Lower leg skin (tissue), 4 donors: ENCODE measurements around the gene TOX2. TPM values are rescaled to one million over a fixed set of nuclear protein-coding genes. Genes with fewer than 3 reads are reported as not detected.

ENCODE experiments used
- DNase-seq, 2 donors: peaks; one replicate each; pipeline ENCODE4 v3.0.0-alpha.2; 2019; ENCODE audit warnings: low spot score in 2 of 2
- H3K4me3 ChIP-seq: fragments of 200-600 bp; sonication (generic); 2 replicates; pipeline ENCODE4 v1.5.1; 2017; ENCODE audit warnings: mild to moderate bottlenecking, low read depth; ENCODE audit not compliant: poor library complexity, severe bottlenecking
- POLR2A ChIP-seq, 2 donors: fragments of 450-650 bp; IDR thresholded peaks; one replicate each; pipeline ENCODE4 v1.6.1; 2016 to 2017; ENCODE audit warnings: antibody characterized with exemption in 2 of 2, mild to moderate bottlenecking in 1 of 2, moderate library complexity in 1 of 2
- WGBS, 2 donors: methylation state at CpG; one replicate each; pipeline ENCODE4 v1.1.5; 2018; 5-methylcytosine and 5-hydroxymethylcytosine counted together
- intact Hi-C: fragments of 100-400 bp; cut with DNase I; formaldehyde crosslinking; loops from one replicate; pipeline ENCODE4 v1.15.0; 2023; ENCODE audit warnings: low total_unique reads
- total RNA-seq, 4 donors: library from RNA; depleted of rRNA; stranded (reverse); fragments of >200 nt; gene quantifications; one replicate each; pipeline ENCODE4 v1.1.0, GENCODE V29; 2016
- TF ChIP-seq, protein P1 (sequence below), 3 donors: fragments of 450-650 bp; IDR thresholded peaks; one replicate each; pipeline ENCODE4 v1.5.1; 2016; ENCODE audit warnings: antibody characterized with exemption in 3 of 3, mild to moderate bottlenecking in 3 of 3, moderate library complexity in 2 of 3

TOX2 gene
- total RNA-seq, 4 donors from 2014 or later = 1.8 to 5.2 (median 1.9) TPM

- H3K4me3 ChIP-seq = no peak overlapping the region
- WGBS, 2 donors = 60 to 63% methylated on average over 4 to 5 of the region's 5 CpGs
- intact Hi-C loops = no loop called here
- DNase-seq = peak; percentile 10 to 77
- TF ChIP-seq, protein P1, sequence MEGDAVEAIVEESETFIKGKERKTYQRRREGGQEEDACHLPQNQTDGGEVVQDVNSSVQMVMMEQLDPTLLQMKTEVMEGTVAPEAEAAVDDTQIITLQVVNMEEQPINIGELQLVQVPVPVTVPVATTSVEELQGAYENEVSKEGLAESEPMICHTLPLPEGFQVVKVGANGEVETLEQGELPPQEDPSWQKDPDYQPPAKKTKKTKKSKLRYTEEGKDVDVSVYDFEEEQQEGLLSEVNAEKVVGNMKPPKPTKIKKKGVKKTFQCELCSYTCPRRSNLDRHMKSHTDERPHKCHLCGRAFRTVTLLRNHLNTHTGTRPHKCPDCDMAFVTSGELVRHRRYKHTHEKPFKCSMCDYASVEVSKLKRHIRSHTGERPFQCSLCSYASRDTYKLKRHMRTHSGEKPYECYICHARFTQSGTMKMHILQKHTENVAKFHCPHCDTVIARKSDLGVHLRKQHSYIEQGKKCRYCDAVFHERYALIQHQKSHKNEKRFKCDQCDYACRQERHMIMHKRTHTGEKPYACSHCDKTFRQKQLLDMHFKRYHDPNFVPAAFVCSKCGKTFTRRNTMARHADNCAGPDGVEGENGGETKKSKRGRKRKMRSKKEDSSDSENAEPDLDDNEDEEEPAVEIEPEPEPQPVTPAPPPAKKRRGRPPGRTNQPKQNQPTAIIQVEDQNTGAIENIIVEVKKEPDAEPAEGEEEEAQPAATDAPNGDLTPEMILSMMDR (IDR thresholded peaks at IDR 0.05) = no peak
- TF ChIP-seq POLR2A (IDR thresholded peaks at IDR 0.05) = no peak
Observed at GRCh38 chr20:44057698-44058675, 143.3 kb downstream of the TOX2 start.

DNA sequence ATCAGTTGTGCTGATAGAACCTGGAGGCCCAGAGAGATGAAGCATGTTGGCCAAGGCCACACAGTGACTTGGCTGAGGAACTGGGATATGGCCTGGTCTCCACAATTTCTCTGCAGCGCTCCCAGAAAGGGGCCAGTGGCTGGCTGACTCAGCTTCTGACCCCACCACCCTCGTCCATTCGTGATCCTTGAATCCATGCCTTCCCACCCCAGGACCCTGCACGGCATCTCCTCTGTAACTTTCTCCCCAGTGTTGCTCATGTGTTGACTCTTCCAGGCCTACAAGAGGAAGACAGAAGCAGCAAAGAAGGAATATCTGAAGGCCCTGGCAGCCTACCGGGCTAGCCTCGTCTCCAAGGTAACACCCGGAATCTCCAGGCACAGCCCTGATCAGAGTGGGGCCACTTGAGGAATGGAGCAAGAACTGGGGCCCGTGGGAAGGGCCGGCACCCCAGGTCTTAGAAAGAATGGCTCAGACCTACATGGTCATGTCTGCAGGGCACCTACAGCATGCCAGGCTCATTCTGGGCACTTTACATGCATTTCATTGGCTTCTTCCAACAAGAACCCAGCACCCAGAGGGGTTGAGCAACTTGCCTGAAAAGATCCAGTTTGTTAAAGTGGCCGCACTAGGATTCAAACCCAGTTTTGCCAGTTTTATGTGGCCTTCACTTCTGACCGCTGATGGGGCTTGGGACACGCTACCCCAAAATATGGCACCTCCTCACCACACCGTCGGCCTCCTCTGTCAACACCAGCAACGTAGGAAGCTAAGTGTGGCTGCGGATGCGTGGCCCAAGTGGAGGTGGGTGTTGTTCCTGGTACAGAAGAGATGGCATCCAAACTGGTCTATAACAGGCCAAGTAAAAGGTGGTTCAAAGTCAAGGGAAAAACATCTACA is 150.1 kb downstream of the TOX2 start:
- intact Hi-C loops = no loop called here
- 91 to 92% methylated on average over 17 of the region's 17 CpGs for WGBS, 2 donors
- TF ChIP-seq, protein P1 (IDR thresholded peaks at IDR 0.05) = no peak
- H3K4me3 ChIP-seq = no peak overlapping the region
- peak; percentile 3 to 75 for DNase-seq

- no peak overlapping the region for H3K4me3 ChIP-seq
- intact Hi-C loops = no loop called here
- peak; percentile 8 to 77 for DNase-seq
- WGBS, 2 donors = 92 to 94% methylated on average over 18 to 20 of the region's 20 CpGs
- TF ChIP-seq, protein P1 (IDR thresholded peaks at IDR 0.05) = no peak
- no peak for TF ChIP-seq POLR2A (IDR thresholded peaks at IDR 0.05)
Observed at GRCh38 chr20:44065401-44066340, 151.0 kb downstream of the TOX2 start.

DNA sequence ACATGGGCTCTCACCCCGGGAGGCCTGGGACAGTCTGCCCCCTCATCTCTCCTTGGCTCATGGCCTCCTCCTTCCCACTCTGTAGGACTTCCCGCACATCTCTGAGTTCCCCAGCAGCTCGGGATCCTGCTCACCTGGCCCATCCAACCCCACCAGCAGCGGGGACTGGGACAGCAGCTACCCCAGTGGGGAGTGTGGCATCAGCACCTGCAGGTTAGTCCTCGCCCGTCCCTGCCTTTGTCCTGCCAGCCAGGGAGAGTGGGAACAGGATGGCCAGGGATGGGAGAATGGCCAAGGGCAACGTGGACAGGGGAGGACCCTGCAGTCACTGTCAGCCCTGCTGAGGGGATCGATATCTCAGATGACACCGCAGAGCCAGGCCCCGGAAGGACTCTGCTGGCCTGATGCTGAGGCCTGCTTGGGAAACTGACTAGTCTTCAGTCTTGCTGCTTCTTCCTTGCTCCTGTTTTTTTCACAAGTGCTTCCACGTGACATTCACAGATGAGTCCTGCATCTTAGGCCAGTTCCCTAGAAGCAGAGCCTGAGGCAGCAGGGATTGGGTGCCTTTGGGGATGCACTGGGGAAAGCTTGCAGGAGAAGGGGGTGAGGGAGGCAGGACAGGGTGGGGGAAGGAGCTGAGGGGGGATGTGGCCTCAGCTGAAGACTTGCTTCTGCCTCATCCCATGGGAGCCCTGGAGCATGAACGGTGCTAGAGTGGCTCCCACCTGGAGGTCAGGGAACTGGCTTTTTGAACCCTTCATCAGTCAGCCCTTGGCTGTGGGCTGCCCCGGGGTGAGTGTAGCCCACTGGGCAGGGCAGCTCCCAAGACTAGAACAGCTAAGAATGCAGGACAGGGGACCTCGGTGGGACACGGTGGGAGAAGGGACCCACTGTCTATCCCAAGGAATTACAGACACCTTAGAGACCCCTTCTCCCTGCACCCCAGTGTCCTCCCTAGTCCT is 152.3 kb downstream of the TOX2 start:
- intact Hi-C loops = no loop called here
- TF ChIP-seq, protein P1 (IDR thresholded peaks at IDR 0.05) = no peak
- no peak for TF ChIP-seq POLR2A (IDR thresholded peaks at IDR 0.05)
- no peak overlapping the region for H3K4me3 ChIP-seq
- WGBS, 2 donors = 84 to 85% methylated on average over 15 of the region's 15 CpGs
- peak; percentile 6 to 66 for DNase-seq
